Tibial artery (tissue), 4 donors: Measurements from ENCODE around the gene LZTS3.

Source experiments
- DNase-seq, 2 donors: peaks; one replicate each; pipeline ENCODE4 v3.0.0-alpha.2; 2019
- H3K27ac ChIP-seq, 2 donors: fragments of 200-600 bp; sonication (generic) in 1 of 2; 1 replicate in 1 of 2; 2 replicates in 1 of 2; pipeline ENCODE4 v1.5.1; 2018 to 2019; ENCODE audit warnings: mild to moderate bottlenecking in 1 of 2
- H3K27me3 ChIP-seq, 2 donors: fragments of 200-600 bp; sonication (generic) in 1 of 2; one replicate each; pipeline versions ENCODE4 v1.5.1 to v1.6.0; 2016 to 2019
- H3K36me3 ChIP-seq, 3 donors: fragments of 200-600 bp; sonication (generic) in 2 of 3; one replicate each; pipeline ENCODE4 v1.5.1; 2016 to 2019; ENCODE audit warnings: mild to moderate bottlenecking in 2 of 3
- H3K4me1 ChIP-seq, 4 donors: fragments of 200-600 bp; sonication (generic) in 2 of 4; 1 replicate in 3 of 4; 2 replicates in 1 of 4; pipeline ENCODE4 v1.5.1; 2016 to 2019
- H3K4me3 ChIP-seq, 2 donors: fragments of 200-600 bp; sonication (generic) in 1 of 2; 1 replicate in 1 of 2; 2 replicates in 1 of 2; pipeline ENCODE4 v1.5.1; 2018 to 2019; ENCODE audit warnings: mild to moderate bottlenecking in 2 of 2
- H3K9me3 ChIP-seq, 3 donors: fragments of 200-600 bp; sonication (generic) in 1 of 3; one replicate each; pipeline ENCODE4 v1.5.1; 2016 to 2019
- intact Hi-C: fragments of 100-400 bp; cut with DNase I; formaldehyde crosslinking; loops from one replicate; pipeline ENCODE4 v1.15.0; 2023; ENCODE audit warnings: low total_unique reads
- TF ChIP-seq, protein P1 (sequence below), 2 experiments: fragments of 200-600 bp in 1 of 2; fragments of 450-650 bp in 1 of 2; IDR thresholded peaks; one replicate each; pipeline ENCODE4 v1.5.1; 2017 to 2019; ENCODE audit warnings: antibody characterized with exemption in 2 of 2, mild to moderate bottlenecking in 1 of 2, moderate library complexity in 1 of 2

Gene LZTS3

DNA sequence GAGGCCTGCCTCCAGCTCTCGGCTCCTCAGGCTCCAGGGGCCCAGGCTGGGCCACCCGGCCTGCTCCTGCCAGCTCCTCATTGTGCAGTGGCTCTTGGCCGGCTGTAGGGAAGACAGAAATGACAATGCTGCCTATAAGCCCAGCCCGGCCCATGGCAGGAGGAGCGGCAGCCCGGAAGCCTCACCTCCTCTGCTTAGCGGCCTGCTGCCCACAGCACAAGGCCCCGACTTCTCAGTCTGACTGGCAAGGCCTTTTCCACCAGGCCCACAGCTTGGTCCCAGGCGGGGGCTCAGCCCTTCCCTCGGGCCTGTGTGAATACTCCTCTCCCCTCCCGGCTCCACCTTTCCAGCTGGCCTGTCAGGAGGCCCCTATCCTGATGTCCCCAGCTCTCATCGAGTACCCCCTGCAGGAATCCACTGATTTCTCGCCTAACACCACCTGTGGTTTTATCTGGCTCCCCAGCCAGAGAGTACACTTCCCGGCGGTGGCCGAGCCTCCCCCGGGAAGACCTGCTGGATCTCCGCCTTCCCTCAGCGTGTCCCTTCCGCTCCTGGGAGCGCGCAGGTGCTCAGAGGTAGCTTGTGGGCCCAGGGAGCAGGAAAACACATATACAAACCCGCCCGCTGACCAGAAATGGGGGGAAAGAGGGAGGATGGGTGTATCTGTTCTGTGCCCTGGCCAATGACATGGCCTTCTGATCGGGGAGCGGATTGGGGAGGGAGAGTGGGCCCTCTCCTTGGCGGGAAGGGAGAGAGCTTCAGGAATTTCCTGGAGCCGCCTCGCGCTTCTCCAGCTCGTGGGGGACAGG lies 30.2 kb upstream of the LZTS3 start:
- DNase-seq: no peak
- intact Hi-C loops: no loop called here
- Histone ChIP-seq H3K4me1 (peaks cover 0 to 19% (median 14%) of the 10 kb centered on the region in 4 donors), H3K27me3 (no peaks in the 10 kb centered on the region), H3K27ac (peak overlapping the region; percentile 76 to 83), H3K4me3 (peak overlapping the region; percentile 61 to 82), H3K9me3 (no peaks in the 10 kb centered on the region), H3K36me3 (peaks cover 16 to 35% (median 23%) of the 10 kb centered on the region in 3 donors)
- TF ChIP-seq, protein P1, sequence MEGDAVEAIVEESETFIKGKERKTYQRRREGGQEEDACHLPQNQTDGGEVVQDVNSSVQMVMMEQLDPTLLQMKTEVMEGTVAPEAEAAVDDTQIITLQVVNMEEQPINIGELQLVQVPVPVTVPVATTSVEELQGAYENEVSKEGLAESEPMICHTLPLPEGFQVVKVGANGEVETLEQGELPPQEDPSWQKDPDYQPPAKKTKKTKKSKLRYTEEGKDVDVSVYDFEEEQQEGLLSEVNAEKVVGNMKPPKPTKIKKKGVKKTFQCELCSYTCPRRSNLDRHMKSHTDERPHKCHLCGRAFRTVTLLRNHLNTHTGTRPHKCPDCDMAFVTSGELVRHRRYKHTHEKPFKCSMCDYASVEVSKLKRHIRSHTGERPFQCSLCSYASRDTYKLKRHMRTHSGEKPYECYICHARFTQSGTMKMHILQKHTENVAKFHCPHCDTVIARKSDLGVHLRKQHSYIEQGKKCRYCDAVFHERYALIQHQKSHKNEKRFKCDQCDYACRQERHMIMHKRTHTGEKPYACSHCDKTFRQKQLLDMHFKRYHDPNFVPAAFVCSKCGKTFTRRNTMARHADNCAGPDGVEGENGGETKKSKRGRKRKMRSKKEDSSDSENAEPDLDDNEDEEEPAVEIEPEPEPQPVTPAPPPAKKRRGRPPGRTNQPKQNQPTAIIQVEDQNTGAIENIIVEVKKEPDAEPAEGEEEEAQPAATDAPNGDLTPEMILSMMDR (IDR thresholded peaks at IDR 0.05): no peak

DNA sequence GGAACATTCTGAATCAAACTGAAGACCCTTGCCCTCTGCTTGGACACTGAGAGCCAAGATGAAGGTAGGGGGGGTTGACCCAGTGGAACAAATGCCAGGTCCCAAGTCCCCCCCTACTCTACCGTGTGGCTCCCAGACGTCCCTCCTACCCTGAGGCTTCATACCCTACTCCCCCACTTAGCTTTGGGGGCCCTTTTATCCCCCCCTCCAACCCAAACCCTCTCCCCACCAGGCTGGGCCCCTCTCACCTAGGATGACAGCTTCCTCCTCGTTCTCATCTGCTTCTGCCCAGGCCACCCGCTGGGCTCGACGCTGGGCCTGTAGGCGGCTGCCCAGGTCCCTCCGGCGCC lies 29.6 kb upstream of the LZTS3 start:
- Histone ChIP-seq H3K9me3 (no peaks in the 10 kb centered on the region), H3K27me3 (no peaks in the 10 kb centered on the region), H3K27ac (peak overlapping the region; percentile 76 to 83), H3K4me3 (peak overlapping the region; percentile 61 to 82), H3K36me3 (peaks cover 16 to 40% (median 23%) of the 10 kb centered on the region in 3 donors), H3K4me1 (peaks cover 0 to 15% (median 14%) of the 10 kb centered on the region in 4 donors)
- no peak for DNase-seq
- intact Hi-C loops: no loop called here
- TF ChIP-seq, protein P1 (IDR thresholded peaks at IDR 0.05): no peak

DNA sequence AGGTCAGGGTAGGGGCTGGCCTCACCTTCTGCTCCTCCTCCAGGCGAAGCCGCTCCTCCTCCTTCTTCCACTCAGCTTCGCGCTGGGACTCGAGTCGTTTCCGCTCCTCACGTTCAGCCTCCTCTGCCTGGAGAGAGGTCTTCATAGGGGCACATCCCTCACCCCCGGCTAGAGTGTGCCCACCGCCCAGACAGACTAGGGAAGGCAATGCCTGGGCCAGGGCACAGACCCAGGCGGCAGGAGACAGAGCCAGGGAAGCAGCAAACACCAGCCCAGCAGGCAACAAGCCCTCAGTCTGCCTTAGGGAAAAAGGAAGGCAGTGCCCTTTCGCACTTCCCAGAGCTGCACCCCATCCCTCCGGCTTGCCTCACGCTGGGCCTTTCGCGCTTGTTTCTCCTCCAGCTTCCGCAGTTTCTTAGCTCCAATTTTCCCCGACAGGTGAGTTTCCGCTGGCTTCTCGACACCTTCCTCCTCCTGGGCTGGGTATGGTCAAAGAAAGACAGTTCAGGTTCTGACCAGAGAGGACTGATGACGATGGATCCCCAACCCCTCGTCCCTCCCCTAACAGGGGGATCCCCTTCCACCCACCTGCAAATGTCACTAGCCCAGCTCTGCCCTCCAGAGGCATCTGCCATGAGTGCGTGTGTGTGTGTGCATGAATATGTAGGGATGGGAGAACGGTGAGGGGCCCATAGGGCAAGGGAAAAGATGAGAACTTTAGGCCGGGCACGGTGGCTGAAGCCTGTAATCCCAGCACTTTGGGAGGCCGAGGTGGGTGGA lies 26.8 kb upstream of the LZTS3 start:
- no peak for DNase-seq
- TF ChIP-seq, protein P1 (IDR thresholded peaks at IDR 0.05): no peak
- Histone ChIP-seq H3K9me3 (no peaks in the 10 kb centered on the region), H3K4me3 (no peak overlapping the region), H3K27me3 (no peaks in the 10 kb centered on the region), H3K27ac (no peak overlapping the region), H3K4me1 (peaks cover 0 to 15% (median 14%) of the 10 kb centered on the region in 4 donors), H3K36me3 (peaks cover 21 to 67% (median 34%) of the 10 kb centered on the region in 3 donors)
- intact Hi-C loops: no loop called here

DNA sequence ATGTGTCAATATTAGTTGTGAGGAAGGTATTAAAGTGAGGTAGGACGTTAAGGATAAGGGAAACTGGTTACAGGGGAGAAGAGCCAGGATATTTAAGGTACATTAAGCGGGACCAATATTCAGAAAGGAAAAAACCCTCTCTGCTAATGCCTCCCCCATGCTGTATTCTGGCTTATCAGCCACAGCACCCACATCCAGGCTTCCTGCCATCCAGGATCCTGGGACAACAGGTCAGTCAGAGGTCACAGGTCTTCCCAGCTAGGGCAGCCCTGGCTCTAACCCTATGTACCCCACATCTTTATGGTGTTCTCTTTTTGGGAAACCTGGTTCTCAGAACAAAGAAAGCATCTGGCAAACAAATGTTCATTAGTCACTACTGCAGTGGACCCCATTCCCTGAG lies 25.9 kb upstream of the LZTS3 start:
- intact Hi-C loops: no loop called here
- no peak overlapping the region for H3K27ac ChIP-seq
- TF ChIP-seq, protein P1 (IDR thresholded peaks at IDR 0.05): no peak
- no peak overlapping the region for H3K4me3 ChIP-seq
- peaks cover 0 to 15% (median 14%) of the 10 kb centered on the region in 4 donors for H3K4me1 ChIP-seq
- H3K9me3 ChIP-seq: no peaks in the 10 kb centered on the region
- no peak for DNase-seq
- H3K27me3 ChIP-seq: no peaks in the 10 kb centered on the region
- H3K36me3 ChIP-seq: peaks cover 30 to 77% (median 43%) of the 10 kb centered on the region in 3 donors

GRCh38 chr20:3195590-3196237 lies 22.4 kb upstream of the LZTS3 start:
- TF ChIP-seq, protein P1 (IDR thresholded peaks at IDR 0.05): no peak
- Histone ChIP-seq H3K27me3 (no peaks in the 10 kb centered on the region), H3K36me3 (peaks cover 60 to 98% (median 74%) of the 10 kb centered on the region in 3 donors), H3K27ac (no peak overlapping the region), H3K9me3 (no peaks in the 10 kb centered on the region), H3K4me3 (no peak overlapping the region), H3K4me1 (no peaks in the 10 kb centered on the region)
- intact Hi-C loops: no loop called here
- DNase-seq: no peak
